GM12892 (cell line): ENCODE data around the gene FAM13A.

Source experiments
- POLR2AphosphoS5 ChIP-seq: IDR thresholded peaks from 2 replicates; pipeline ENCODE4 v1.6.1; 2011; ENCODE audit warnings: low read depth, low read length, control low read depth
- TAF1 ChIP-seq: IDR thresholded peaks from 2 replicates; pipeline ENCODE4 v1.6.1; 2011; ENCODE audit warnings: low read depth, mild to moderate bottlenecking, control low read depth, low read length, borderline replicate concordance

DNA sequence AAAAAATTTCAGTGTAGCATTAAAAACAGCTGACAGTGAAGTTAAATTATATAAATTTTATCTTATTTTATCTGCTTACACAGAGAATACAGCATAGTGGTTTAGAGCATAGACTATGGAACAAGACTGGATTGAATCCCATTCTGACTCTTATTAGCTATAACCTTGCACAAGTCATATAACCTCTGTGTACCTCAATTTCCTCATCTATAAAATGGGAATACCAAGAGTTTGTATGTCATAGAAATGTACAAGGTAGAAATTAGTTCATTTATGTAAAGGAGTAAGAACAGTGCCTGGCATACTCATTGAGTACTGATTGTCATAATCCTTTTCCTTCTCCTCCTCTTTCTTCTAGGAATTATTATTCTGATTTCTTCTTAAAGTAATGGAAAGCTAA lies 25.7 kb downstream of the FAM13A start:
- TF ChIP-seq POLR2AphosphoS5 (no peak), TAF1 (no peak)
